ENCODE measurements around the gene KSR1.
"Not testable (repeated sequence)": the region's sequence is repeated elsewhere in the genome, so short reads cannot be mapped to it uniquely, and the experiment has no call there.

KSR1 gene

DNA sequence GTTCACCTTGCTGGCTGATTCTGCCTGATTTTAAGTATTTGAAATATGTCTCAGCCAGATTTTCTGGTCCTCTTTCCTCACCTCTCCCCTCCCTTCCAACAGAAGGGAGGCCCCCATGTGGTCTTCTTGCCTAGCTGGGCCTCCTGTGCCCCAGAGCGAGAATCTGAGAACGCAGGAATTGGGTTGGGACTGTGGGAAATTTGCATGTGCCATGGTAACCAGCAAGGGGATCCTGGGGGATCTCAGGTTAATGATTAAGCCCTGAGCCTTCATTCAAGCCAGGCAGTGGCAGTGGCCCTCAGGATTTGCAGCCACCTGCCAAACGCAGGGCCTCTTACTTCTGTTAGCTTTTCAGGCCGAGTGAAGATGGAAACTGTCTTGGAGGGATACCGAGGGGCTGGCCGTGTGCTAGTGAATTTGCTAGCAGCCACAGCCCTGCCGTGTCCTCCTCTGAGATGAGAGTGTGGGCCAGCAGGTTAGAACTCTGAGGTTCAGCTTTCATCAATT lies 40.2 kb downstream of the KSR1 start:
- DNase-seq: no peak

DNA sequence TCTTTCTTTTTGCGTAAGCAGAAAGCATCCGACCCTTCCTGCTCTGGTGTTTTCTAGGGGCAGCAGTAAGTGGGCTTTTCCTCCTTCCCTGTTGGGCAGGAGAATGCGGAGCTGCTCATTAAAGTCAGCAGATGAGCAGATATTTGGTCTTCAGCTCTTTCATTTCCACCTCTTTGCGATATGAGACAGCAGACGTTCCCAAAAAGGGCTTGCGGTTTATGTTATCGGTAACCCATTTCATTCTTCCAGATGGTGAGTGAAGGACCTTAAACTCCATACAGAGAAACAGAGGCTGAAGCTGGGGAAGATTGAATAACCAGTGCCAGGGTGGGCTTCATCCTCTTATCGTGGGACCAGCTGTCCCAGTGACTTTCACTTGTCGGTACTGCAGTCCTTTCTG lies 40.7 kb downstream of the KSR1 start:
- DNase-seq: no peak

DNA sequence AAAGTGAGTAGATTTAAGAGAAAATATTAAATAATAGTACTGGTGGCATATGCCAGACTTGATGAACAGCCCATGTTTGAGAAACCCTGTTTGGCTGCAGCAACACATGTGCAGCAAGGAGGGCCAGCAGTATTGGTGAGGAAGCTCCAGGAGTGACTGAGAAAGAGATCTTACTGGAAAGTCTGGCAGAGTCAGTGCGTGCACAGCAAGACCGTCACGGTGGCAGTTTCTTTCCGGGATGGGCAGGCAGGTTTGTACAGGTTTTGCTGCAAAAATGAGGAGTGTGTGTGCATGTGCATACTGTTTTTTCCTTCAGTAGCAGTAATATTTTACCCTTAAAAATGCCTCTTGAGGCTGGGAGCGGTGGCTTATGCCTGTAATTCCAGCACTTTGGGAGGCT lies 41.4 kb downstream of the KSR1 start:
- DNase-seq: no peak

DNA sequence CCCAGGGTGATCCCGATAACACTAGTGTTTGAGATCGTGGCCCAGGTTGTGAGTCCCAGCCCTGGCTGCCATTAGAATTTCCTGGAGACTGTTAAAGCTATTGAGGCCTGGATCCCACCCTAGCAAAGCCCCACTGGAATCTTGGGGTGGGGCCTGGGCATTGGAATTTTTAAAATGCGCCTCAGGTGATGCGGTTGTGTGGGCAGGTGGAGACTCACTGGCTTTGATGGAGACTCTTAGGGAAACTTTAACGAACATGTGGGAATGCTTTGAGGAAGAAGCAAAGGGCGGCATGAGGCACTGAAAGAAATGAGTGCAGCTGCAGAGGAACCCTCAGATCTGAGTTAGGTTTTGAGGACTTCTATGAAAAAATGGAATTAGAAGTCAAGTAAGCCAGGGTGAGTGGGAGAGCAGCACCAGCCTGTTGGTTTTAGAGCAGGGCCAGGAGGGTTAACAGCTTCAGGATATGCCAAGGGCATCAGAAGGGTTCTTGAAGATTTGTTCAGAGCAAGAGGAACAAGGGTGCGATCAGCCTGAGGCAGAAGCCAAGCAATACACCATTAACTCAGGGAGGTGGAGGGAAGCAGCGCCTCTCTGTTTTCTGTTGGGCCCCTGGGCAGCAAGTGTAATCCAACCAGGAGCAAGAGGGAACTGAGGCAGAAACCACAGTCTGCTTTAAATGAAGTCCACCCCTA lies 42.5 kb downstream of the KSR1 start:
- no peak for DNase-seq

DNA sequence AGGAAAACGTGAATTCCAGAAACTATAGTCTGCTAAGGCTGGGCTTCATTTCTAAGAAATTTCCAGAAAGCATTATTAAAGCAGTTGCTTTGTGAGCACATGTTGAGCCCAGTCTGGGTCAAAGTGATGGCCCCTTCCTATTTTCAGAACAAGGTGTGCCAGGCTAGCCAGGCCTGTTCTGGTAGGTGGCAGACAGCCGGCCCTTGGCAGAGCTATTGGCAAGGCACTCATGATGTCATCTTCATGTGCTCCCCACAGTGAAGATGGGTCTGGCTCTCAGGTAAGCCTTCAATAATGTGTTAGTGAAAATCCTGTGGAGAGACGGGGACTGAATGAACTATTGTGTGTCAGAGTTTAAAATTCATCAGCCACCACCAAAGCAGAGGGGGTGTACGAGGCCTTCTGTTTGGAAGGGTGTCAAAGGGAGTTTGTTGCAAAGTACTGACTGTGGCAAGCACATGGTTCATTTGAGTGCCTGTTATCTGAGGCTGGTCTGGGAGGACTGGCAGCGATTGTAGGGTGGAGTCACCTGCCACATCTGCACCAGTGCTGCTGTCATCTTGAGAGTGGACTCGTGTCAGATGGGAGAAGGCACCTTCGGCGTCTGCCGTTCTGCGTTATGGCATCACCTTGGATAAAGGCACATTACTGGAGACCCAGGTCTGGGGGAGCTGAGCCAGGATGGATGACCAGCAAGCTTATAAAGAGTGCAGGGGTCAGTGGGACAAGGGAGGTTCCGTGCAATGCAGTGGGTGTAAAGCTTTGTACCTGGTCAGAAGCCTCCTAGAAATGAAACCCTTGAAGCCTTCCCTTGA lies 43.4 kb downstream of the KSR1 start:
- DNase-seq: no peak

DNA sequence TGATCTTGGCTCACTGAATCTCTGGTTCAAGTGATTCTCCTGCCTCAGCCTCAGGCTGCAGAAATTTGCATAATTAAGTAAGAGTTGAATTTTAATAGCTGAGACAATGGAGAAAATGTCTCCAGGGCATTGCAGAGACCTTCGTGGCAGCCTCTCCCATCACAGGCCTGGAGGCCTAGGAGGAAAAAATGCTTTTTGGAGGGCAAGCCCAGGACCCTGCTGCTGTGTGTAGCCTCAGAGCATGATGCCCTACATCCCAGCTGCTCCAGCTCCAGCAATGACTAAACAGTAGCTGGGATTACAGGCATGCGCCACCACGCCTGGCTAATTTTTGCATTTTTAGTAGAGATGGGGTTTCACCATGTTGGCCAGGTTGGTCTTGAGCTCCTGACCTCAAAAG lies 45.1 kb downstream of the KSR1 start:
- DNase-seq: not testable (repeated sequence)

DNA sequence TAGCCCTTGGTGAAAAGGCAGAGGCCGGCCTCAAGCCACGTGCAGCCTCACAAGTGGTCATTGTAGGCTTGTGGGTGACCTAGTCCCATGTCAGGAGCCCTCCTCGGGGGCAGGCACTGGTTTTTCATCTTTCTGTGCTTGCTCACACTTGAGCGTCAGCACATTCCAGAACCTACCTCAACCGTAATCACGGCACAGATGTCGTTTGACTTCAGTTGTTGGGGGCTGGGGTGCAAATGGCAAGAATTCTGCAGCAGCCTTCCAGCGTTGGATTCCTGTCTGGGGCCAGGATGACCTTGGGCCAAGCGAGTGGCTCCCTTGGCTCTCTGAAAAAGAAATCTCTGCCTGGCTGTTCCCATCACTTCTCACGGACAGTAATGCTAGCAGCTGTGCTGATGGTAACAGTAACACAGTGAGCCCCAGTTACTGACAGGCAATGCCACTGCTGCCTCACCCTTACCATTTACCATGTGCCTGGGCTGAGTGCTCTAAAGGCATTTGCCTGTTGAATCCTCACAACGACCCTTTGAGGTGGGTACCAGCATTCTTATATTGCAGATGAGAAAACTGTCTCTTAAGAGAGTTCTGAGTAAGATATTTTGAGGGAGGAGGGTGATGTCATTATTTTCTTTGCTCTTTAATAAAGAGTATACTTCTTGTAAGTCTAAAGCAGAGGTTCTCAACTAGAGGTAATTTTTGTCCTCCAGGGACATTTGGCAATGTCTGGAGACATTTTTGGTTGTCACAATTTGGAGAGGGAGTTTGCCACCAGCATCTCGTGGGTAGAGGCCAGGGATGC lies 46.5 kb downstream of the KSR1 start:
- DNase-seq: no peak

DNA sequence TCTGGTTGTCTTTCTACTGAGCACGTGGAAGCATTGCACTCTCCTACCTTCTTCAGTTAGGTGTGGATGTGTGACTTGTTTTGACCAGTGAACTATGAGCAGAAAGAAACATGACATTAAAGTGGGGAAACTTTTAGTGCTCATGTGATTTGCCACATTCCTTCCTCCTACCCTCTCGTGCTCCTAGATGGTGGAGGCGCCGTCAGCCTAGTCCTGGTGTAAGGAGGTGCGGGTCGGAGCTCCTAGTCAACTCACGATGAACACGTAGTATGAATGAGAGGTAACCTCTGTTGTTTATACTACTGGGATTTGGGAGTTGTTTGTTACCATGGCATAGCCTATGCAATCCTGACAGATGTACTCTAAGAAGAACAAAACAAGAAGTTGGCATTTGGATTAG lies 47.4 kb downstream of the KSR1 start:
- no peak for DNase-seq

DNA sequence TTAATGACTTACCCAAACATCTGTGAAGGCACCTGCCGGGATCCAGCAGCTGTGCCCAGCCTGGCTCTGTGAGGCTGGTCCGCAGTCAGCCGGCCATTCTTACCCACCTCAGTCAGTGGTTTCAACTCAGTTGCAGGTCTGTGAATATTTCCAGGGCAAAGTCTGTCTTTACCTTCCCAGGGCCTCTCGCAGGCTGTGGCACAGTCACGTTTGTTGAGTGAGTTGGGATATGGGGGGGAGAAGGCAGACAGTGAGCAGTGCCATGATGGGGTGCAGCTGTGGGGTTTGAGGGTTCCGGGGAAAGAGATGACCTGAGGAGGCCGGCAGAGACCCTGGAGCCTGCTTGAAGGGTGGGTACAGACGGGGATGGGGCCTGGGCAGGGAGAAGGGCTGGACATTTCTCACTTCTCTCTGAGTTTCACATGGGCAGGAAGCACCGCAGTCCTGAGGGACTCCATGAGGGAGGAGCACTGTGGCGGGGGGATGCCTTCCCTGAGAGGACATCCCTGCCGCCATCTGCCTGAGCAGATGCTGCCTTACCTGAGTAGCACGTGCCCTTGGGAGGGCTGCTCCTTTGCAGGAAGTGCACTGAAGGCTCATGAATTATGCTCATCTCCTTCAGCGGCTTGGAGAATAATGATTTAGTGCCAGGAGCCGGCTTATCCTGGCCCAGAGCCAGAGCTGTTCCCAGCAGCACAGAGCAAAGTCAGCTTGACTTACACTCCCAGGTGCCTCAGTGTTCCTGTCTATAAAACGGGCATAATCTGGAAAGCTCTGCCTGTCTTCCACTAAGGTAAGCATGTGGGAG lies 48.1 kb downstream of the KSR1 start:
- DNase-seq: no peak

DNA sequence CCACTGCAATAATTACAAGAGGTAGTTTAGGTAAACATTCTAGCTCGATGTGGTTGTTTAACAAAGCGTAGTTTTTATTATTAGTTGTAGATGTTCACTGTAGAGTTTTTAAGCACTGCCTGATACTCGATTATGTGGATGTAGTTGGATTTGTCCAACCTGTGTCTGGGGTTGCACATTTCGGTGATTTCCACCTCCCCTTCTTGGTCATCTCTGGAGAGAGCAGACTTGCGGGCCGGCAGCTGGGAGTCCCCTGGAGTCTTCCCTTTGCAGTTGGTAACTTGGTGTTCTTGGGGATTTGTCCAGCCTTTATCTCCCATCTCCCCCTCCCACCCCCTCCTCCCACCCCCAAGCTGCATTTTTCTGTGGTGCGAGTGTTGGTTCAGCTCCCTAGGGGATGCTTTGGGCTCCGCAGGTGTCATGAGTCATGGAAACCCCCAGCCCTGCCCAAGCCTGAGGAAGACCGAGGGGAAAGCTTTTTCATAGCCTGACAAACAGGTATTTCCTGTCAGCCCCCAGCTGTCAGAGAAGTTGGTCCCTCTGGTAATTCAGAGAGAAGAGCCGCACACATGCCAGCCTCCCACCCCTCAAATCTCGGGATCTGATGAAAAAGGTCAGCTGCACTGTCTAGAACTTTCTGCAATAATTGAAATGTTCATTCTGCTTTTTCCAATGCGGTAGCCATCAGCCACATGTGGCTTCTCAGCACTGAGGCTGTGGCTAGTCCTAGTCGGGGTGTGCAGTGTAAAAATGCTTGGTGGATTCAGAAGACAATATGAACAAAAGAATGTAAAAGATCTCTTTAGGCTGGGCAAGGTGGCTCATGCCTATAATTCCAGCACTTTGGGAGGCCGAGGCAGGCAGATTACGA lies 50.3 kb downstream of the KSR1 start:
- no peak for DNase-seq

DNA sequence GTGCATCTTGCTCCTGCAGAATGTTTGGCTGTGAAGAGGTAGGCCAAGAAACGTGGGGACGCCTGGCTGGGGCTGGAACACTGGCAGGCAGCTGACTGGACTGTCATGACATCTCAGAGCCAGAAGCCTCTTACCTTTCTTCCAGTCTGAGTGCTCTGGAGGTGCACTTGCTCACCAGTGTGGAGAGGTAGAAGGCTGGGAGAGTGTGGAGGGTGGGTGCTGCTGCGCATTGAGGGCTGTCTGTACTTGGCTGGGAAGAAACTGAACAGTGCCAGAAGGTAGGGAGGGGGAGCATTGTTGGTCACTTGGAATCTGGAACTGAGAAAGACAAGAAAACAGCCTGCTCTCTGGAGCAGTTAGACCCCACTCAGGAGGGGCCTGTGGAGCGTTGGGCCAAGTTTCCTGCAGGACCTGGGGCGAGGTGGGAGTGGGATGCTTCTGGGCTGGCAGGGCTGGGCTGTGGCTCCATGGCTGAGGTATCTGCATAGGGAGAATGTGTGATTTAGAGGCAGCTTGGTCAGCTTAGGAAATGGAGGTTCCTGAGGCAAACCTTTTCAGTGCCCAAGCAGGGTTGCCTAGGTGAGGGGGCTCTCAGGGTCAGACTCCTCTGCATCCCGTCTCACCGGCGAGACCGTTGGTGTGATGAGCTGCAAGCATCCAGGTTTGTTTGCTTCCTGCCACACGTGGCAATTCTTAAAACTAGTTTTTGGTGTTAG lies 55.1 kb downstream of the KSR1 start:
- DNase-seq: no peak

DNA sequence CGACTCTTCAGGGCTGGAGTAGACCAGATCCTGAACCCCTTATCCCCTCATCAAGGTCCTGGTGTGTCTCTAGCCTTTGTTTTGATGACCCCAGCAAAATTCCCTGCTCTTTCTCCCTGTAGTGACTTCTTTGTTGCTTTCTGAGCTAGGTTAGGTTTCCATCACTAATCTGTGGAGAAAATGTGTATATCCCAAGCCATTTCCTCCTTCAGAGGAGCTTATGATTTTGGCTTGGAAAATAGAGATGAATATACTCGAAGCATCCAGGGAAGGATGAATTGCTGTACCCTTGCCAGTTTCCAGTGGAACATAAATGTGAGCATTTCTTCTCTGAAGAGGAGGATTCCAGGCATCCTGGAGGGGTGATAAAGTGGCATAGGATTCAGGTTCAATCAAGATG lies 55.8 kb downstream of the KSR1 start:
- DNase-seq: no peak

DNA sequence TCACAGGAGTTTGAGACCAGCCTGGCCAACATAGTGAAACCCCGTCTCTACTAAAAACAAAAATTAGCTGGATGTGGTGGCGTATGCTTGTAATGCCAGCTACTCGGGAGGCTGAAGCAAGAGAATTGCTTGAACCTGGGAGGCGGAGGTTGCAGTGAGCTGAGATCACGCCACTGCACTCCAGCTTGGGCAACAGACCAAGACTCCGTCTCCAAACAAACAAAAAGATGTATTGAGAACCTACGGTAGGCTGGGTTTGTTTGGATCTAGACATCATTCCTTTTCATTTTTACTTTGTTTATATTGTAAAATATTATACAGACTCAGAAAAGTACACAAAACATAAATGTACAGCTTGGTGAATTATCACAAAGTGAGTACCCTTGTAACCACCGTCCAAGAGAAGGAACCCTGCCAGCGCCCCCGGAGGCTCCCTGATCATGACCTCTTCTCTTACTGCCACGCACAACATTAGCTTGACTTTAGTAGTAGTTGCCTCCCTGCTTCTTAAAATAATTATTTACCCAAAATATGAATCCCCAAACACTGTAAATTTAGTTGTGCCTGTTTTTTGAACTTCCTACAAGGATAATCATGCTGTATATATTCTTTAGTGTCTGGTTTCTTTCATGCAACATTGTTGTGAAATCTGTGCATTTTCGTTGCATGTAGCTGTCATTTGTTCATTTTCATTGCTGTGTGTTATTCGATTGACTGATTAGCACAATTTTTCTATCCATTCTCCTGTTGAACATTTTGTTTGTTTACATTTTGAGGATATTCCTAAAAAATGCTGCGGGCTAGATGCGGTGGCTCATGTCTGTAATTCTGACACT lies 56.5 kb downstream of the KSR1 start:
- DNase-seq: no peak

DNA sequence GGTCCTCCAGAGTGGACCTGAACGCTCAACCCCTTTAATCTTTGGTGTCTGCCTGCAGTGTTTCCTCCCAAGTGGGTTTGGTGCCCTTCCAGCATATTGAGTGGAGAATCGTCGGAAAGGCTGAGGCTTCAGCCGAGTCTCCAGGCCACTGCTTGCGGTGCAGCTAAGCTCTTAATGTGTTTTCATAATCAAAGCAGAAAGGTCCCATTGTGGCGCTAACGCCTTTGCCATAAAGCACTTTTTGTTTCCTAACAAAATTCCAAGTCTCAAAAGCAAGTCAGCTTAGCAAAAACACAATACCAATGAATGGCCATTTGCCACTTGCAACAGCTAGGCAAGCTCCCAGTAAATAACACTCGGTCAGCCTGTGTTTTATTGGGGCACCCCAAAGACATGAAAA lies 57.6 kb downstream of the KSR1 start:
- no peak for DNase-seq

DNA sequence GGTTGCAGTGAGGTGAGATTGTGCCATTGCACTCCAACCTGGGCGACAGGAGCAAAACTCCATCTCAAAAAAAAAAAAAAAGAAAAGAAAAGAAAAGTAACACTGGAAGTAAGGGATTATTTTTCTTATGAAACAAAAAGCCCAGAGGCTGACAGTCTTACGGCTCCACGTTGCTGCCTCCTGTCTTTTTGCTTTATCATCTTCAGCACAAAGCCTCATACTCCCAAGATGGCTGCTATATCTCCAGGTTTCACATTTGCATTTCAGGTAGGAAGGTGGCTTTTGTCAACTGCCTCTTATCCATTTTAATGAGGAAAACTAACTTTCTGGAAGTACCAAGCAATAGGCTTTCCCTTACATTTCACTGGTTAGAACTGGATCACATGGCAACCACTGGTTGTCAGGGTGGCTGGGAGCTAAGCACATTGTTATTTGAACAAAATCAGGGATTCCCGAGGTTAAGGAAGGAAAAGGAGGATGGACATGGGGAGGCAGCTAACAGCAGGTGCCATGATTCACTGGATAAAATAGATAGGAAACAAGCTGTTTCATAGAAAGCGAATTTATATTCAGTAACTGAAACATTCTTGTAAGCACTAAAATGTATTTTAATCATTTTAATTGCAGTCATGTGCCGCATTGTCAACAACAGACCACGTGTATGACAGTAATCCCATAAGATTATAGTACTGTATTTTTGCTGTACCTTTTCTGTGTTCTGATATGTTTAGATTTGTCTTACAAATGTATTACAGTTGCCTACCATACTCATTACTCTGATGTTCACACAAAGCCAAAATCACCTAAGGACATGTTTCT lies 58.6 kb downstream of the KSR1 start:
- no peak for DNase-seq

DNA sequence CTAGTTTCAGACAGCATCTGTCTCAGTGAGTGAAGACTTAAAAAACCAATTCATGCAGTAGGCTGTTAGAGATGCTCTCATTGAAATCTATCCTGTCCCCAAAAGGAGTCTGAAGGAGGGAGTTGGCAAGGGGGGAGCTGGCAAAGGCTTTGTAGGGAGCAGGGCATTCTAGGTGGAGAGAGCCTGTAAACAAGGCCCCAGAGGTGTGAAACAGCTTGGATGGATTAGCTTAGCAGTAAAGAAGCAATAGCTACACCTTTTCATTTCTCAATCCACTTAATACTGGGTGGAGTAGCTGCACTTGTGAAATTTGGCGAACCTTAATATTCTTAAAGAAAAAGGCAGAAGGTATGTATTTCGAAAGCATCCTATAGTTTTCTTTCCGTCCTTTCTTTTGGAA lies 61.8 kb downstream of the KSR1 start:
- no peak for DNase-seq

DNA sequence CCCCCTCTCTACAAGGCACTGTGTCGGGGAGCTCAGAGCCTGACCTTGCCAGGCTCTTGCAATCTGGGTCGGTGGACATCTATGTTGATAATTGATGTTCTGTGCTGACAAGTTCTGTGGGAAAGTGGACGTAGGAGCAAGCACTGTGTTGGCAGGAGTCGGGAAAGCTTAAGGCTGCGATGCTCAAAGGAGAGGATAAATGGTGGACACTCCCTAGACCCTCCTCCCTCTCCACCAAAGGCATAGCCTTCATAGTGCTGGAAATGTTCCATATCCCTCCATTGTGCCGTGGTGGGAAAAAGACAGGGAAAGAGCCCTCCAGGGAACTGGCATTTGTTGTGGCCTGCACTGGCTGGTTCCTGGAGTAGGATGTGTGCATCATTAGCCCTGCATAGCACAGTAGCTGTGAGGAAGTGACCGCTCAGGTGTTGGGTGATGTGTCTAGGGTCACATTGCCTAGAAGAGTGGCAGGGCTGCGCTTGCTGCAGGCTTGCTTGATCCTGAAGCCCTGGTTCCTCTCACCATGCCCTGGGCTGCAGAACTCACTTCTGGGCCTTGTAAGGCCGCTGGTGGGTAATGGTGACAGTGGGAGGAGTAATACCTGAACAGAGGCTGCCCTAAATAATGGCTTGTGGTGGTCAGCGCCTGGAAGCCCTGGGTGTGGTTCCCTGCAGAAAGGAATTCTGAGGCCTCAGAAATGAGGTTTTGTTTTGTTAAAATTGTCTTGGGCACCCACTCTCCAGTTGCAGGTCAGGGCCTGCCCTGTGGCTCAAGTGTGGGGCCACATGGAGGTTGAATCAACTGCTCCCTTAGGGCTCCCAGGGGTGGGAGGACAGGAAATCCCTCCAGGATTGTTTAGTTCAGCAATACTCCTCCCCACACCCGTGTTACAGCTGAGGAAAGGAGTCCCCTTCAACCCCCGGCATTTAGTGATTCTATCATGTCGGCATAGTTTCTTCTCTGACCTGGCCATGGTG lies 62.6 kb downstream of the KSR1 start:
- no peak for DNase-seq

DNA sequence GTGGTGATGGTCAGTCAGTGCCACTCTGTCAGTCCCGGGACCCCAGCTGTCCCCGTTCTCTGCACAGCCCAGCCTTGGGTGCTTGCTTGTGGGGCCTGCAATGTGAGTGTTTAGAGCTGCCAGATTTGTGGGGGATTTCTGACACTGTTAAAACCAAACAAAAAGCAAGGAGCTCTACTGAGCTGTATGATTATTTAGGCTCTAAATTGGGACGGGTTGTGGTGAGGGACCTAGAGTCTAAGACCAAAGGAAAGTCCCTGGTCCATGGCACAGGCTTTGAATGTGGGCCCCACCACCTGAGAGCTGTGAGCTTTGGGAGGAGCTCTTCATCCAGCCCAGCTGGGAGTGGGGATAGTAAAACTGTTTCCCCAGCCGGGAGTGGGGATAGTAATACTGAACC lies 63.3 kb downstream of the KSR1 start:
- DNase-seq: no peak

Data from activated naive CD4-positive, alpha-beta T cell treated with anti-CD3 and anti-CD28 coated beads, Interleukin-2, amount 50 U/mL, for 16 hours (primary cell).